ENCODE data around the gene FOXP1.
"Not testable (repeated sequence)": the region's sequence is repeated elsewhere in the genome, so short reads cannot be mapped to it uniquely, and the experiment has no call there.

FOXP1 gene

DNA sequence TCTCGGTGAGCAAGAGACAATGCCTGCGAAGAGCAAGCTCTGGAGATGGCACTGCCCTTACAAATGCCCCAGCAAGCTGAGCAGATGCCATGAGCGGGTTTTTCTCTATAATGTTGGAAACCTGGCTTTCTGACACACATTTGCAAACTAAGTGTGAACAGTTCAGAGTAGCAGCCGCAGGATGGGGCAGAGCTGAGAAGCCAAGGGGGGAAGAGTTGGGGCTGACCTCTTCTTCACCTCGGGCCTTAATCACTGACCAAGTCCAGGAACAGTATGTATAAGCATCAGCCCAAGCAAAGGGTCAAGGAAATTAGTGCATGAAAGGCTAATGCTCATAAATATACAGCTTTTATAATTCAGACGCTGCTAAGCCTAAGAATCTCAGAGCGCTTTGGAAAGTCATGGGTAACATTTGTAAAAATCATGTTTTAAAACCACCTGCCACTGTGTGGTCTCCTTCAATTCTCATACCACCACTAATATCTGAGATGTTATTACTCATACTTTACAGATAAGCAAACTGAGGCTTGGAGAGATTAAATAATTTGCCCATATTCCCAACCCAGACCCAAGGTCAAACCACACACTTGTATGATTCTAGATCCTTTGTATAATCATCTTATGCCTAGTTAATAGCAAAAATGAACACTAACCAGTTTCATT, 603.4 kb downstream of the FOXP1 start:
- no peak for DNase-seq (ENCODE audit: low read depth in 3 of 3)

- DNase-seq (ENCODE audit: low read depth in 3 of 3): no peak
Measured at GRCh38 chr3:70977712-70978111, 605.8 kb downstream of the FOXP1 start.

DNA sequence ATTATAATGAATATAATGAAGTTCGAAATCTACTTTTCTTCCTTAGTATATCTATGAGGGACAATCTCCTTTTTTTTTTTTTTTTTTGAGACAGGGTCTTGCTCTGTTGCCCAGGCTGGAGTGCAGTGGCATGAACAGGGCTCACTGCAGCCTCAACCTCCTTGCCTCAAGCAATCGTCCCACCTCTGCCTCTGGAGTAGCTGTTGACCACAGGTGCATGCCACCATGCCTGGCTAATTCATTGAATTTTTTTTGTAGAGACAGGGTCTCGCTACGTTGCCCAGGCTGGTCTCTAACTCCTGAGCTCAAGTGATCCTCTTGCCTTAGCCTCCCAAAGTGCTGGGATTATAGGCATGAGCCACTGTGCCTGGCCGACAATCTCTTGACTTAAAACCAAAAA, 607.5 kb downstream of the FOXP1 start:
- DNase-seq (ENCODE audit: low read depth in 3 of 3): not testable (repeated sequence)

DNA sequence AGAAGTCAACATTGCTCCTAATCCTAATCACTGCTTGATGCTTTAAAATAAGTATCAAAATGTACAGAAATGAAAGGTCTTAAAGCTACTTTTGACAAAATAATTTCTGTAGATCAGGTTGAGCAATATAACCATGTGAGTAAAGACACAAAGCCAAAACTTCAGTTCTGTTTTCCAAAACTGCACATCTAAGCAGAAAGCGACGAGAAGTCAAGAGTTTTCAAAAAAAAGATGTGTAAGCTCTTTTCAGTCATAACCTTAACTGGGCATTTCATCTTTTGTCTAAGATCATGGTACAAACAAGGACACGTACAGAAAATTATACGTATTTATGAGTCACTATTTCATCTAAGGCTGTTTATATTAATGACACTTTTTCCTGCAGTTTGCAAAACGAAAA, 608.8 kb downstream of the FOXP1 start:
- no peak for DNase-seq (ENCODE audit: low read depth in 3 of 3)

- no peak for DNase-seq (ENCODE audit: low read depth in 3 of 3)
Measured at GRCh38 chr3:70973558-70973957, 610.0 kb downstream of the FOXP1 start.

DNA sequence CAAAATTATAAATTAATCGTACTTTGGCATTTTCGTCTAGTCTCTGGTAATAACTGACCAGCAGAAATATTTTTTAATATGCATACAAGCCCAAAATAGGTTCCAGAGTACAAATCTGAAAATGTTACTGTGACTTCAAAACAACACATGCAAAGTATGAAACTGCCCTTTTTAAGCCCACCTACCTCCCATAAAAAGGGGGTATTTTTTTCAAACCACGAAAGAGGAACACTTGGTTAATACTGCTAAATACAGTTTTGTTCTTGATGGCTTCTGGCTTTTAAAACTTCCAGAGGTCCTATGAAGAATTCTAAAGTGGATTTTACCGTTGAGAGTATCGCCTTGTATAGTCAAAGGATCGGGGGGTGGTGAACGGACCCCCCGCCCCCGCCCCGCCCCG, 610.7 kb downstream of the FOXP1 start:
- DNase-seq (ENCODE audit: low read depth in 3 of 3): no peak

DNA sequence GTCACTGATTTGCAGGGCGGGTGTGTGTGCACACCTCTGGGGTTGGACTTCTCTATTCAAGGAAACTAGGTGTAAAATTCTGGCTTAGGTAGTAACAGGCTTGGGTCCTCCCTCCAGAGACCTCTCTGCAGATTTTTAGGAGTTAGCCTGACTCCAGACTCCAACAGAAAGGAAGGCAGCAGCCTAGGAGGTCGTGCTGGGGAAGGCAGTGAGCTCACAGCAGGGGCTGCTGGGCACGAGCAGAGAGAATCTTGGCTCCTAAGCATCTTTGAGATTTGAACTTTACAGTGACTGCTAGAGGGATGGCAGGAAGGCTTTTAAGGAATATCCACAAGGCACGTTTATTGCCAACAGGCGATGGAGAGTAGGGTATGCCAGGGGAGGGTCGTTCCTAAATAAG, 612.6 kb downstream of the FOXP1 start:
- no peak for DNase-seq (ENCODE audit: low read depth in 3 of 3)

DNA sequence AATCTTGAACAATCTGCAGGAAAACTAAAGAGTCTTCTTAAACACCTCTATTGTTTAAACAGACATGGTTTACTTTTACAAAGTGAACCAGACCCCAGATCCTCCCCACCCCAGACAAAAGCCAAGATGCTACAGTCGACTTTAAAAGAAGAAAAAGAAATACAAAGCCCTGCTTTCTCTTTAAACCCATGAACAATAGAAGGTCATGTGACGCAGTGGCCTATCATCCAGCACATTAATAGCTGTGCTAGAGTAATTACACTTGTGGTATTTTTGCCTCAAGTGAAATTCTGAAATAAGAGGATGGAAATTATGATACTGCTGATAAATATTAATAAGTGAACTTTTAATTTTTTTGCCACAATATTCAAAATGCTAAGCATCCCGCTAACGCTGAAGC, 613.4 kb downstream of the FOXP1 start:
- DNase-seq (ENCODE audit: low read depth in 3 of 3): no peak

GRCh38 chr3:70963431-70964275, 619.9 kb downstream of the FOXP1 start:
- DNase-seq (ENCODE audit: low read depth in 3 of 3): no peak

DNA sequence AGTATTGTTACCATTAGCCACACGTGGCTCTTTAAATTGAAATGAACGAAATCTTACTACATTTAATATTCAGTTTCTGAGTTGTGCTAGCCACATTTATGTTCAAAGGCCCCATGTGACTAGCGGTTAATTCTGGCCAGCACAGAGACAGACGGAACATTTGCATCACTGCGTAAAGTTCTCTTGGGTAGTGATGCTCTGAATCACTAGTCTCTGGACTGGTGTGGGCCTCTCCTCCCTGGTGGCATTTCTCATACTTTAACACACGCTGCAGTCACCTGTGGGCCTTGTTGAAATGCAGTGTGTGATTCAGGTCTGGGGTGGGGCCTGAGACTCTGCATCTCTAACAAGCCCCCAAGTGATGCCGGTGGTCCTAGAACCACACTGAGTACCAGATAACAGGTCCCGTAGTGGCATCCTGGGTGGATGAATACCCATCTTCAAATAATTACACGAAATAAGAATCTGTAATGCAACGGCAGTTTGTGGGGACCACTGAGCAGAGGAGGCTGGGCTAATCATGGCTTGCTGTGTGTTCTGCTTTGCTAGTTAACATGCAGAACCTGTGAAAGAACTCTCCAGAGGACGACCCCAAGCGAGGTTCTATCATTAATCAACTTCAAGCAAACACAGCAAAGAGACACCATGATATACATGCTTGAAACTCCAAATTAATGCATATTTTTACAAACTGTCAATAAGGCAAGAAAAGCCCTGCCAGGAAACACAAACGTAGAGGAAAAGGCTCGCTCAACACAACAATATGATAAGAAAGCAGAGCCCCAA, 623.8 kb downstream of the FOXP1 start:
- DNase-seq (ENCODE audit: low read depth in 3 of 3): no peak

DNA sequence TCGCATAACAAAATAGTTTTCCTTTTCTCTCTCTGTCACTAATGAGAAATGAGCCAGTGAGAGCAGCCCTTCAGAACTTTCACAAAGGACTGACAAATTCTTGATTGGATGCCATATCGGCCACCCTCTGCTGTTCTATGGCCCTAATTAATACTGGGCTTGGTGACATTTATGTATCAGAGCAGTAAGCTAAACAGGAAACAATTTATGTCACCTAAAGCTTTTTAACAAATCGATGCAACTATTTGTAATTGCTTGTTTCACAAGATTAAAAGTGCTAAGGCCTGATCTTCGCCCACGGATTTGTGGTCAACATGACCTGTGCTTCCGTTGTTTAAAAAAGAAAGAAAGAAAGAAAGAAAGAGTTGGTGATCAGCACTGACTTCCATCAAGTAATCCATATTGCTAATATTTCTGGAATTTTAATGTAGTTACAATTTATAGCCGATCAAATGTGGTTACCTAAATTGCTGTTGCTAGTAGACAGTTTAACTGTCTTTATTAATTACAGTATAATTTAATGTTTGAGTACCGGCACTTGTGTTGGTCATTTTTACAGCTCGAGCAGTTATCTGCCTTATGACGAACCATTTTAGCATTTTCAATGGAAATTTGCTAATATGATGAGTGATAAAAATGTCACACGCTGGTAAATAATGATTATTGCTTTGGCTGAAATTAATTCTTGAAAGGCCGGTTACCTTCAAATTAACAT, 631.3 kb downstream of the FOXP1 start:
- DNase-seq (ENCODE audit: low read depth in 3 of 3): no peak

GRCh38 chr3:70951316-70951715, 632.2 kb downstream of the FOXP1 start:
- no peak for DNase-seq (ENCODE audit: low read depth in 3 of 3)

DNA sequence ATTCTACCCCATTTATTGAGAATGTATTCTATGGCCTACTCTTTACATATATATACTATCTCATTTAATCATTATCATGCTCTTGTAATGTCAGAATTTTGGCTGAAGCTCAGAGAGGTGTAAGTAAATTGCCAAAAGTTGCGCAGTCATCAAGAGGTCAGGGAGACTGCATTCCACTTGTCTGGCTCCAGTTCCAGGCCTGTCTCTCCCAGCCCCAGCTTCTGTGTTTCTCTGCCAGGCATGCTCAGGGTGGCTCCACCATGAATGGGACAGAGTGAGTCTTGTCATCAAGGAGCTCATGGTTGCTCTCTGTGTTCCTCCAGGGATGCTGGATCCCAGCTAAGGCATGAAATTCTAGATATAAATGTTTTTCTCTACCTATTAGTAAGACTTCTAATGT, 635.9 kb downstream of the FOXP1 start:
- DNase-seq (ENCODE audit: low read depth in 3 of 3): no peak

DNA sequence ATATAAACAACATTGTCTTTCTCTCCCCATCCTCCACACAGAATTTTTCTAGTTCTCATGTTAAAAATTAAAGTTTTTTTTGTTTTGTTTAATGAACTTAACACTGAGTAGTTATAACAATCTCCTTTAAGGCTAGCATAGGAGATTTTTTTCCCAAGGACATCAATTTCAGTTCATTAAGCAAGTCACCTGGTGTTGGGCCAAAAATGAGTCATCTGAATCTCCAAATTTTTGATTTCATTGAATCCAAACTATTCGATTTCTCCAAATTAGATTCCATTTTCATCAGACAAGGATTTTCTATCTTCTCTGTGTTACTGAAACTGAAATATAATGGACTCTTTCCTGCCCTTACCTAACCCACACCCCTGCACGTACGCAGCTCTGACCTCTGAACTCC, 639.6 kb downstream of the FOXP1 start:
- DNase-seq (ENCODE audit: low read depth in 3 of 3): no peak

GRCh38 chr3:70933105-70933810, 650.3 kb downstream of the FOXP1 start:
- DNase-seq (ENCODE audit: low read depth in 3 of 3): no peak

GRCh38 chr3:70930066-70930465, 653.5 kb downstream of the FOXP1 start:
- no peak for DNase-seq (ENCODE audit: low read depth in 3 of 3)

- no peak for DNase-seq (ENCODE audit: low read depth in 3 of 3)
Measured at GRCh38 chr3:70927239-70927638, 656.3 kb downstream of the FOXP1 start.

DNA sequence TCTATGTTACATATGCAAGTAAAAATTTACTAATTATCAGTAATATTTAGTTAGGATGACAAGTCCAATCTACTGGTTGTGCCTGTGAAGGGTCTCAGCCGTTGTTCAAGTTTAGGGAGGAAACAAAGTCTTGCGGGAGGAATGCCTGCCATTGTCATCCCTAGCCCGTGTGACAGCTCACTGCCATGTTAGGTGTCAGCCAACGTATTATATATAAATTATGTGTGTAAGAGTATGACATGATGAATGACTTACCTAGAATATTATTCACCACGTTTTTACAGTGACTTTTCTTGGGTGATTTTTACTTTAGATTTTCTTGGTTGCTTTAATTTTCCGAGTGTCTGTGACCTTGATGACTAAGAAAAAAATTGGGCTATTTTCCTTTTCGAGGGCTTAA, 656.7 kb downstream of the FOXP1 start:
- DNase-seq (ENCODE audit: low read depth in 3 of 3): no peak

DNA sequence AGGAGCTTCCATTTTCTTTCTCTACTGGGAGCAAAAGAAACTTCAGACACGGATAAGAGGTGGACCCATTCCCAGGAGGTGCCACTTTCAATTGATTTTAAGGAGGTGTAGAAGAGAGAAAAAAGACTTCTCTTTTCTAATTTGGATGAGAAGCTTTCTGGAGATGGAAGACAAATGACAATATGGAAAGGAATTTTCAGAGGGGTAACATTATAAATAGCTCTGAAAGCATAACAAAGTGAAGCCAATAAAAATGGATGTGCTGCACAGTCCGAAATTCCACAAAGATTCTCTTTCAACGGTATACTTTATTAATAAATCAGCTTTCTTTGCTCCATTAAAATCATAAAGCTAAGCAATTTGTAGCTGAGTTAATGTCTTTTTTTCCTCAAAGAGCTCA, 663.9 kb downstream of the FOXP1 start:
- DNase-seq (ENCODE audit: low read depth in 3 of 3): no peak

- DNase-seq (ENCODE audit: low read depth in 3 of 3): no peak
Measured at GRCh38 chr3:70919091-70919490, 664.4 kb downstream of the FOXP1 start.

- no peak for DNase-seq (ENCODE audit: low read depth in 3 of 3)
Measured at GRCh38 chr3:70916375-70917055, 667.0 kb downstream of the FOXP1 start.

All from stimulated activated CD4-positive, alpha-beta T cell treated with anti-CD3 and anti-CD28 coated beads, TNF-alpha, amount 100 ng/mL, for 48 hours (primary cell).